Activated CD4-positive, alpha-beta T cell treated with anti-CD3 and anti-CD28 coated beads, Interleukin-2, amount 50 U/mL, for 16 hours (primary cell): ENCODE results near the gene SLC25A1.

Experiments
- DNase-seq: peaks from one replicate; pipeline ENCODE4 v3.0.0-alpha.2; 2020

Gene SLC25A1

DNA sequence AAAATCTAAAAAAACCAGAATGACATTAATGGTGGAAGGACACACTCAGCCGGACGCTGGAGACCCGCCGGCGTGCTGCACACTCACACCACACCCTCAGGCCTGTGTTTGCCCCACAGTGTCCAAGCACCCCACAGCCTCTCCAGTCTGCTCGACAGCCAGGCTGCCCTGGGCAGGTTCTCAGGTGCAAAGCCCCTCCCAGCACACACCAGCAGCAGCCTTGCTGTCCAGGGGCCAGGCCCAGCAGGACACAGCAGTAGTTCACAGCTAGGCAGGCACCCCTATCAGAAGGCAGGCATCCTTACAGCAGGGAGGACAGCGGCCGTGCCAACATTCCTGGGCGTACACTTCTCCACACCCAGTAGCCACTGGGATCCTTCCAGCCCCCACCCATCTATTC lies 1.7 kb upstream of the SLC25A1 start:
- DNase-seq, result no peak

DNA sequence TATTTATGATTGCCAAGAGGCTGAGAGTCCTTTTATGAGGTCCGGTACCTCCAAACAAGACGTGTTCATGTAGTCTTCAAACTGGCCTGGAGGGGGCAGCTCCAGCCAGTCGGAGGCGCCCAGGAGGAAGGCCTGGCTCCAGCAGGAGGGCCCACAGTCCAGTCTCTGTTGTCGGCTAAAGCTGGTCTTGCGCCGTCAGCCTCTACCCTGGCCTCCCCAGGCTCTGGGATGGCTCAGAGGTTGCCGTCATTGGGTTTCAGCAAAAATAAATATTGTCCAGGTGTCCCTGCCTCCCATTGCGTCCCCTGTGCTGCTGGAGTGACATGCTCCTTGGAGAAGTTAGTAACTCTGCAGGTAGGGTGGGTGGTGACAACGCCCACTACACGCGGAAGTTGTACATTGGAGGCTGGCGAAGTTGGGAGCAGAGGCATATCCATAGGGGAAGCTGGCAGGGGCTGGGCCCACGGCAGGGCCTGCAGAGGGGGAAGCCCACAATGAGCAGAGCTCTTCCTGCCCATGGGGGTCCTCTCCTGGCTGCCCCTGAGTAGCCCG lies 1.0 kb upstream of the SLC25A1 start:
- peak; percentile 73 for DNase-seq

DNA sequence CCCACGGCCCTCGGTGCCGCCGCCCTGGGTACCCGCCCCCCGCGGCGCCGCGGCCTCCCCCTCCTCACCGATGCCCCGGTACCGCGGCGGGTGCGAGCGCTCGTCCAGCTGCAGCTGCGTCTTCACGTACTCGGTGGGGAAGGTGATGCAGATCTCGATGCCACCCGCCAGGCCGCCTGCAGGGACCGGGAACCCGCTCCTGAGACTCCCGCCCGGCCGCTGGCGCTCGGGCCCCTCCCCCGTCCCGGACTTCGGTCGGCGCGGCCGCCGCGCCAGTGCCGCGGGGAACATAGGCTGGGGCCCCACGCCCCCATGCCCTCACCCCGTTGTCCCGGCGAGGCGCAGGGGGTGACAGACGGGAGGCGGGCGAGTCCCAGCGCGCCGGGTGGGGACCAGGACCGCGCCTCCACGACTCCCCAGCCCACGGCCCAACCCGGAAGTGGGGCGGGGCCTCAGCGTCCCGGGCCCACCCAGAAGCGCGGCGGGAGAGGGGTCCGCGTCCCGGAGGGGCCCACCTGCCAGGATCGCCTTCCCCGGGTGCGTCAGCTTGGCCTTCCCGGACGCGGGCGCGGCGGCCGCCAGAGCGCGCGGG lies 375 bp downstream of the SLC25A1 start:
- DNase-seq, result peak; percentile 32

DNA sequence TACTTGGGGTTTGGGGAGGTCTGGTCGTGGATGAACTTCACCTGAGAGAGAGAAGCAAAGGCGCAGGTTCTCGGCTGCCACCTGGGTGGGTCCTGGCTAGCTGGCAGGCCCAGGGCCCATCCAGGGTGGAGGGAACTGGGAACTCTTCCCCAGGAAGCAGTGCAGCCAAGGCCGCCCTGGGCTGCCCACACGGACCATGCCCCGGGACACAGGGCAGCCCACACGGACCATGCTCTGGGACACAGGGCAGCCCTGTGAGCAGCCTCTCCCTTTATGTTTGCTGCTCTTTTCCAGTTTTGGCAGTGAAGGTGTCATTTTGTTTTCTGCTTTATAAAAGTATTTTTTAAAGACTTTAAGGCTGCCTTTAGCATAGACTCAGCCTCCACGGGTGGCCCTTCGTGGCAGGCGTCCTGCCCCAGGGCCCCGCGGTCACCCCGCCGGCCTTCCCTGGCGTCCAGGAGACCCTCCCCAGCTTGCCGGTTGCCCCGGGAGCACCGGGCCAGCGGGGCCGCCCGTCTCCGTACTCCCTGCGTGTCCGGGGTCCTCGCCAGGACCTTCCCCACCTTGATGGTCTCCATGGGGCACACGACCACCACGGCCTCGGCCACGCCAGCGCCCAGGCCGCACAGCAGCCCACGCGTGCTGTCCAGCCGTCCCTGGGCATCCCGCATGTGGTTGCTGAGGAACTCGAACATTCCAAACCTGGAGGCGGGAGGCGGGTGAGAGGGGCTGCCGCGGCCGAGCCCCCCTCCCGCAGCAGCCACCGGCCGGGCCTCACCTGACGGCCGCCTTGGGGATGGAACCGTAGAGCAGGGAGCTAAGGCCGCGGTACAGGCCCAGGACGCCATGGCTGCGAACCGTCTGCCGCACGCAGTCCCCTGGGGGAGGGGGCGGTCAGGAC lies 1.1 kb downstream of the SLC25A1 start:
- DNase-seq, result no peak

DNA sequence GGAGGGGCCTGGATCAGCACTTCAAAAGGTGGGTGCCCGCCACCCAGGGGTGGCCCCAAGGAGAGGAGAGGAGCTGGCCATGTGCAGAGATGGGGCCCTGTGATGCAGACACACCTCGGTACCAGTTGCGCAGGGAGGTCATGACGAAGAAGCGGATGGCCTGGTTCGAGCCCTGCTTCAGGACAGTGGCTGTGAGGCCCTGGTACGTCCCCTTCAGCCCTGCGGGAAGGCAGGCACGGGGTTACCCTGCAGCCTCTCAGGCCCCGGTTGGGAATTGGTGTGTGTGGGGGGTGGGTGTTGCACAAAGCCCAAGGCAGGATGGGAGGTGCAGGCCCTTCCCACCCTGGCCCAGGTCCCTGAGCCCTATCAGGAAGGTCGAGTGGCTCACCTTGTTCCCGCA lies 1.8 kb downstream of the SLC25A1 start:
- DNase-seq, result no peak

DNA sequence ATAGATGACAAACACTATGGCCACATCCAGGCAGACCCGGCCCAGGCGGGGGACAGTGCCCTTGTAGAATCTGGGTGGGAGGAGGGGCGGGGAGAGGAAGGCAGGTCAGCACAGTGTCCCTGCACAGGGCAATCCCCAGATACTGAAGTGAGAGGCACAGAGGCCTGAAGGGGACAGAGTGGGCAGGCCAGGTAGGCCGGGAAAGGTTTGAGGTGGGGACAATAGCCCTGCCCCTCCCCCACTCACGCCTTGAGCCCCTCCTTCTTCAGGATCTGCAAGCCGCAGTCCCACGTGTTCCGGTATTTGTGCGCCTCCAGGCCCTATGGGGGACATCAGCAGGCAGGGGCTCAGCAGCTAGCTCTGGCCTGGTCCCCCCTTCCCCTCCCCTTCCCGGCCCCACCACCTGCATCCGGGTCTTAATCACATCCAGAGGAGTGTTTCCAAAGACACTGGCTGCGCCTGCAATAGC lies 2.3 kb downstream of the SLC25A1 start:
- no peak for DNase-seq

DNA sequence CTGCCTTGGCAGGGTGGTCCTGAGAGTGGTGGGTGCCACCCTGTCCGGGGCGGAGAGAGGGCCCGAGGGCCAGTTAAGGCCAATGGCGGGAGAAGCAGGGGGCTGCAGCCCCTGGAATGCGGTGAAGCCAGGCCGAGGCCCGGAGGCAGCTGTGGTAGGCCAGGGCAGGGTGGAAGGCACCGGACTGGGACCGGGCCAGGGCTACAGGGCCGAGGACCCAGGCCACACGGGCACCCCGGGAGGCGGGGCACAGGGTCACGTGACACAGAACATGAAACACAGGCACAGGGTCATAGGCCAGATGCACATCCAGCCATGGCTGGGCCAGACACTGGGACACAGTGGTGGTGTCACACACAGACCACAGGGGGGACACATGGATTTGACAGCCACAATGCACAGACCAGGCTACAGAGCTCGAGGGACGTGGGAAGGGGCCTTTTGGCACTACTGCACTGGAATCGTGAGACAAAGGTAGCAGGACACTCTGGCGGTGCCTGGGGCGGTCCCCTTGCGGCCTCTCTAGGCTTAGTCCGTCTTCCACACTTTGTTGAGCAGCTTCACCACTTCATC lies 2.8 kb downstream of the SLC25A1 start:
- DNase-seq, result no peak

DNA sequence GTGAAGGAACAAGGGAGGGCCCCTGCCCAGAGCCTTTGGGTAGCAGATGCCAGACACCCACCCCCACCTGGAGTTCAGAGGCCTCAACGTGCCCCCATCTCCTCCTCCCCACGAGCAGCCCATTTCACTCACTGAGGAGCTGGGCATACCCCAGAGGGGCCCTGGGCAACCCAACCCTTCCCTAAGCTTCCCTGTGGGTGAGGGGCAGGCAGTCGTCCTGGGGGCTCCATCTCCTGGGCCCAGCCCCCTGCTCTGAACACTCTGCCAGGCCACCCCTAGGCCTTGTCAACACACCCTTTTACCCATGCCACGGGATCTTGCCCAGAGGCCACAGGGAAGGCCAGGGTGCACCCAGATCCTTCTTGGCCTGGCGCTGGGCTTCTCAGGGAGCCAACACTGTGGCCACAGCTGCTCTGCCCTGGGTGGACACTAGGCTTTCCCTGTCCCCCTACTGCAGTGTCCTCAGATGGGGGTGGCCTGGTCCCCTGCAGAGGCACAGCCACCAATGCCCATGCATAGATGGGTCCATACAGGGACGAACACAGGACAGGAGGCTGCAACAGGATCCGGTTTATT lies 3.4 kb downstream of the SLC25A1 start:
- no peak for DNase-seq

DNA sequence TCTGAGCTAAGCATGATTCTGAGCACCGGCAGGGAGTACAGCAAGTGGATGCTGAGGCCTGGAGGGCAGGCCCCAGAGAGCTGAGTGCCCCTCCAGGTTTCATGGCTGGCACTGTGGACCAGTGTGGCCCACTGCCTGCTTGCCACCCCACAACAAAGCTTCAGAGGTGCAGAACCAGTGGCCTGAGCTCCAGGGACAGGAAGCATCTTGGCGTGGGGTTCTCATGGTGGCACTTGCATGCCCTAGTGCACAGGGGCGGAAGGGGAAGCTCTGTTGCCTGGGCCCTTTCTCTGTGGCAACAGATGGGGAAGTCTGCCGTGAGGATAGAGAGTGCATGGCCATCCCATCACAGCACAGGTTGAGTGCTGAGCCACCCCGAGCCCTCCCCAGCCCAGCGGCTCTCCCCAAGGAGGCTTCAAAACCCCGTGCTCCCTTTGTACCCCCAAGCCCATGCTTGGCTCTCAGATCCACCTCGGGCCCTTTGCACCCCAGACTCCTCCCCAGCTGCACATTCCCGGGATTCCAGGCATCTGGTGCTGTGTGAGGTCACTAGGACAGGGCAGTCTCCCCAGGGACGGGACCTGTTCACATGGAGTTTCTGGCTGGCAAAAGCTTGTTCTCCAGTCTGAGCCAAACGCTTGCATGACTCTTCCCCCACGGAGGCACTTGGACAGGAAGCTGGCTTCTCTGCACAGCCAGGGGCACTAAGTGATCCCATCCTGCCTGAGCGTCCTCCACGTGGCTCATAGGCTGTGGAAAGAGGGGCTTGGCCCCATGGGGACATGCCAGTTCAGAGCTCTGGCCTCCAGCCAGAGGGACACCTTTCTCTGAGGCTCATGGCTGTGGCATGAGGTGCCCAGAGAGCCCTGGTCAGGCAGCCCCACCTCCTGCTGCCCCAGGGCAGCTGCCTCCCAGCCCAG lies 4.2 kb downstream of the SLC25A1 start:
- DNase-seq, result no peak

DNA sequence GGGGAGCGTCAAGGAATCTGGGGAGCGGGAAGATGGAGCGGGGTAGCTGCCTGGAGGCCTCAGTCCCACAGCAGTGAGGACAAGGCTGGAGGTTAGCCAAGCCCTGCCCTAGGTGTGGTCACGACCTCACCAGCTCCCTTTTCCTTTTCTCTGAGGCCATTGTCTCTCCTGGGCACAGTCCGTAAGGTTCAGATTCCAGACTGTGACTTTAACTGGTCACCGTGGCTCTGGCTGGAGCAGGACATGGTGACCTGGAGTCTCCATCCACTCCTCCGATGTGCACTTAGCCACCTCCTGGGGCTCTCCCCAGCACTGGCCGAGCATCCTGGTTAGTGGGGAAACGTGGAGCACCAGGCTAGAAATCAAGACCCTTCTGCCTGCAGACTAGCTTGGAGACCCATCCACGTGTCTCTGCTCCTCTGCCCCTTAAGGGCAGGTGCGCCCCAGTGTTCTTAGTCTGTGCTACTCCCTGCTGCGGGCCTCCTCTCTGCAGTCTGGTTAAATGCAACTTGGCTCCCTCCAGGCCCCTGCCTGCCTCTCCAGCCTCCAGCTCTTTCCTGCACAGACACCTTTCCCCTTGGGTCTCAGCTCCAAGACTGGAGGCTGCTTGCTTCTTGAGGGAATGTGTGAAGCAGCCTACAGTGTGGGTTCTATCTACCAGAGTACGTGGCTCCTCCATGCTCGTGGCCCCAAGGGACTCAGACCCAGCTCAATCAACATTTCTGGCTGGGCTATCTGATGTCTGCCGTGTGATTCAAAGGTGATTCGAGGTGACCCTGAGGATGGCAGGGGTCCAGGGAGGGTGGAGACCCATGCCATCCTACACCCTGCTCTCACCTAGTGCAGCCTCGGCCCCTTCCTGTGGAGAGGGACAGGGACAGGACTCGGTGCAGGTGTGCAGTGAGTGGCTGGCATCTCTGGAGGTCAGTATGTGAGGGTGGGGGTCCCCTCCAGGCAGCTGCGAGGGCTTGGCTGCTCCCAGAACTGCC lies 5.2 kb downstream of the SLC25A1 start:
- DNase-seq, result no peak

DNA sequence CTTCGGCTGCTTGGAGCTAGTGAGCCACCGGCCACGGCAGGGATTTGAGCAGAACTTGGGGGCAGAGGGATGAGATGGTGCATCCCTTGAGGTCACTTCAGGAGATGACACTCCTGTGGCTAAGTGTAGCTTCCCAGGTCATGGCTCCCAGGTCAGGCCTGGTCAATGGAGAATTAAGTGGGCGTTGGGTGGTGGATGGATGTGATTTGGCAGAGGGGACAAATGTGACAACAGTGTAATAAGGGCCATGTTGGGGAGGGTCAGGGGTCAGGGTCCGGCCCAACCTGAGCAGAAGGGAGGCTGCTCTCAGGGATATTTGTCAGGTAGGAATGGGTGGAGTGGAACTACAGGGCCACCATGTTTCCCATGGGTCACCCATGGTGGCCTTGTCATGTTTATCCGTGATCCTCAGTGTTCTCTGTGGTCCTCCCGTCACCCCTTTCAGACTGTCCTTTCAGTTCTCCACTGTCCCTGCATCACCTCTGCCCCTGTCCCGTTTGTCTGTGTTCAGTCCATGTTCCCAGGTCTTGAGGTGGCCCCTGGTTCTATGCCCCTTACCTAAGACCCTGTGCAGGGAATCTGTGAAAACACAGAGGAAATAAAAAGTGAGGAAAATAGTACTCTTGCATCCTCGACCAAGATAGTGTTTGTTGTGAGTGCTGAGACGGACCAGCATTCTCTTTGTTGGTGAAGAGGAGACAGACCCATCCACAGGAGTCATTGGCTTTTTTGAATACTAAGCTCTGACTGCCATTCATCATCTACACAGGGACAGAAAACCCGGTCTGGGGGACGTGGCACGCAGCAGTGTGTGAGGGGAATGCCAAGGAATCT lies 6.1 kb downstream of the SLC25A1 start:
- DNase-seq, result no peak

DNA sequence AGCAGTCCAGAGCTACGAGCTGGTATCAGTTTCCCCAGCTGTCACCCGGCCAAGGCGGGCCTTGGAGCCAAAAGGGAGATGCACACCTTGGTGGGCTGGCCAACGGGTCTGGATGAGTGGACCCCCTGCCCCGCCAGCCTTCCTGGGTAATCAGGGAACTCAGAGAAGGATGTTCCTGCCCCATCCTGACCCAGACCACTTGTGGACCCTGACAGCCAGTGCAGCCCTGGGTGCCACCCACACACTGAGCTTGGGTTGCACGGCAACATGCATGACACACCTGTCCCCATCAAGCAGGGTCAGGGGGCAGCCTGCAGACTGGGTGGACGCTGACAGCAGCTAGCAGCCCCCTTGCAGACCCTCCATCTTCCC lies 8.6 kb downstream of the SLC25A1 start:
- no peak for DNase-seq

DNA sequence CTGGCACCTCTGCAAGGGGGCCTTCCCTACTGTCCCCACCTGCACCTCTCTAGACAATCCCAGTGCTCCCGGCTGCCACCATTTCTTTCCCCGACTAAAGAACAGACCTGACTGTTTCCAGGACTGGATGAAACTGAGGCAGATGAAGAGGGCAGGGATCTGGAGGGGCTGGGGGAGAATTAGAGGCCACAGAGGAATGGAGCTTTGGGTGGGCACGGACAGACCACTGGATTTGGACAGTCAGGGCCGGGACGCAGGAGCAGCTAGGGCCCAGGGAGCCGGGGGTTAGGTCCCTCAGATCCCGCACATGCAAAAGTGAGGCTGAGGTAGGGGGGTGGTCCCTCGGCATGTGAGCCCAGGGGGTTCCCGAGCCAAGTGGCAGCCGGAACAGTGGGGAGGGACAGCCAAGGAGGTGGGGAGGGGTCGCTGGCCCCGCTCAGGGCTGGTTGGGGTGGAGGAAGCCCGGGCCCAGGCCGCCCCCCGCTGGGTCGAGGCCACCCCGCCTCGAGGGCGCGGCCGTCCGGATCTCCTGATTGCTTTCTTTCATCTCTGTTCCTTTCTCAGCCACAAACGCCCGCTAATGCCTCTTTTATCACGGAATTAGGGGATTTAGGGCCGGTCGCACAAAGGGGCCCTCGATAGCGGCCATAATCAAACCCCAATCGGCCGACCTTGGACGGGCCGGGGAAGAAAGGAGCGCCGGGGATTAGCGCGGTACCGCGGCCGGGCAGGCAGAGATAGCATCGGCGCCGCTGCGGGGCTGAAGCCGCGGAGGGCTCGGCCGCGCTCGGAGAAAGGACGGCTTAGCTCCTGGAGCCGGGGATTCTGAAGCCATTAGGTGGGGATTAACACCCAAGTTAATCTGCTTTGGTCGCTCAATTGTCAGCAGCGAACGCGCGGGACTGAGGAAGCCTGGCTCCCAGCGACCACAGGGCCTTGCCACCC lies 9.3 kb downstream of the SLC25A1 start:
- no peak for DNase-seq

DNA sequence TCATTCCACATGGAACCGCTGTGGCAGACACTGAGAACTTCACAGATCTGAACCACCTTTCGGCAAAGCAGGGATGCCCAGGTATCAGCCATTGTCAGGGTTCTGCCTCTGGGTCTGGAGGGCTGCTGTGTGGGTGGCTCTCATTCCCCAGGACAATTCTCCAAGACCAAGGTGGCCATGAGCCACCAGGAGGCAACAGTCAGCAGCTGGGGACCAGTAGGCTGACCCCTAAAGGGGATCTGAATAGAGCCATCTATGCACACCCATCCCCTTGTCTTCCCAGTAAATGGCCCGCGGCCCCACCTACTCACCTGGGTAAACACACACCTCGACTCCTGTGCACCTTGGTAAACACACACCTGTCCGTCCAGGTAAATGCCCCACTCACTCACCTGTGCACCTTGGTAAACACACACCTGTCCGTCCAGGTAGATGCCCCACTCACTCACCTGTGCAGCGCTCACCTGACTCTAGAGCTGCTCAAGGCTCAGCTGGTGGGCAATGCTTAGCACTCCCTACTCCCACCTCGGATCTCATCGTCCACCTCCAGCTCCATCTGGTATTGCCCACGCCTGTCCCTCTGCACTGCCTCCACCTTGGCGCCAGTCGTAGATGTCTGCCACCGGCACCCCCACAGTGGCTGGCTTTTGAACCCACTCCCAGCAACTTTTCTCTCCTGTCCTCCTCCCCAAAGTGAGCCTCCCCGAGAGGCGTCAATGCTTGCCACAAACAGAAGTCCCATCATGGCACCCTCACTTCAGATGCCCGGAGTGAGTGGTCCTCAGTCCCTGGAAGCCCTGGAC lies 10.2 kb downstream of the SLC25A1 start:
- DNase-seq, result no peak

DNA sequence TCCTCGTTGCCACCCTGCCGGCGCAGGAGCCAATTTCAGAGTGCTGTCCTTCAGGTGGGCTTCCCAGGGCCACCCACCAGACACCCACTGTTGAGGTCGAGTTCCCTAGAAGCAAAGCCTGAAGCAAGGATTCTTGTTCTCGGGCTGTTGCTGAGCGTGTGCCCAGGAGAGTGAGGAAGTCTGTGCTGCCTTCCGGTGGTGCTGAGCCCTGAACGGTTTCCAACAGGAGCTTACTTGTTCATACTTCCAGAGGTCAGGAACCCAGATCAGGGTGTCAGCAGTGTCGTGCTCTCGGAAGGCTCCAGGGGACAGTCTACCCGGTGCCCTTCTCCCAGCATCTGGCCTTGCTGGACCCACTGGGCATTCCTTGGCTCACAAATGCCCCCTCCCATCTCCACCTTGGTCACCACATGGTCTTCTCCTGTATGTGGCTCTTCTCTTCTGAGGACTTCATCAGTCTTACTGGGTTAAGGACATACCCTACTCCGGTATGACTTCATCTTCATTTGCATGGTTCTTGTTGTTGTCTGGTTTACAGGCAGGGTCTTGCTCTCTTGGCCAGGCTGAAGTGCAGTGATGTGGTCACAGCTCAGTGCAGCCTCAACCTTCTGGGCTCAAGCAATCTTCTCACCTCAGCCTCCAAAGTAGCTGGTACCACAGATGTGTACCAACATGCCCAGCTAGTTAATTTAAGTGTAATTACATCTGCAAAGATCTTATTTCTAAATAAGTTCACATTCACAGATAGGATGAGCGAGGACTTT lies 11.2 kb downstream of the SLC25A1 start:
- DNase-seq, result no peak

DNA sequence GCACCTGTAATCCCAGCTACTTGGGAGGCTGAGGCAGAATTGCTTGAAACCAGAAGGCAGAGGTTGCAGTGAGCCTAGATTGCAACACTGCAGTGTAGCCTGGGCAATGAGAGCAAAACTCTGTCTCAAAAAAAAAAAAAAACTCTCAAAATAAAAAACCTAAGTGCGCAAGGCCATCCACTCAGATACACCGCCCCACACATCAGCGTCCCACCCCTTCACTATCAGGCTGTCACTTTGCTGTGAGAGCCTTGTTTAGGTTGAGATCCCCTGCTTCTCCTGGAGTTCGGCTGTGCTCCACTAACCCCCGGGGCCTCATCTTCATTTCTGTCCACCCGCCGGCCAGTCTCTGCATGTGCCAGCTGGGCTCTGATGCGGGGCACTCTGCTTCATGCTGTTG lies 12.1 kb downstream of the SLC25A1 start:
- no peak for DNase-seq

DNA sequence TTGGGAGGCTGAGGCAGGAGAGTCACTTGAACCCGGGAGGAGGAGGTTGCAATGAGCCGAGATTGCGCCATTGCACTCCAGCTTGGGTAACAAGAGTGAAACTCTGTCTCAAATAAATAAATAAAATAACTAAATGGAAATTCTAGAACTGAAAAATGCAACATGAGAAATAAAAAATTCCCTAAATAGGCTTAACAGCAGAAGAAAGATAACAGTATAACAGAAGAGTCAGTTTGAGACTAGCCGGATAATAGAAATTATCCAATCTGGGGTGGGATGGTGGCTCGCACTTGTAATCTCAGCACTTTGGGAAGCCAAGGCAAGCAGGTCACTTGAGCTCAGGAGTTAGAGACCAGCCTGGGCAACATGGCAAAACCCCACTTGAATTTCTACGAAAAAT lies 14.1 kb downstream of the SLC25A1 start:
- DNase-seq, result no peak
